ENCODE measurements around the gene DDI1. TPM values are rescaled to one million over a fixed set of nuclear protein-coding genes. Genes with fewer than 3 reads are reported as not detected.

The DDI1 gene
- not detected in 2 replicates for total RNA-seq

DNA sequence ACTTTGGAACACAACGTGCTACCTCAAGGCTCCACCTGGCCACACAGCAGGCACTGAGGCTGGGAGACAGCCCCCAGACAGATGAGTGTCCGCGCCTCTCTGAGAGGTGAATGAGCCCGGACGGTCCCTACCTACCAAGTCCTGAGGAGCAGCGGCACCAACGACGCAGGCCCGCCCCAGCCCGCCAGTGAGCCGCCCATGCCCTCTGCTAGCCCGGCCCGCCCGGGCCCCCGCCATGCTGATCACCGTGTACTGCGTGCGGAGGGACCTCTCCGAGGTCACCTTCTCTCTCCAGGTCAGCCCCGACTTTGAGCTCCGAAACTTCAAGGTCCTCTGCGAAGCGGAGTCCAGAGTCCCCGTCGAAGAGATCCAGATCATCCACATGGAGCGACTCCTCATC lies at the start of gene DDI1:
Gene DDI1, plus strand, starts transcription at position 53 of the 400 bp plus-strand sequence. Its CDS starts 183 bp downstream, at position 236.
- Mint-ChIP-seq H3K4me3 (no peak within 1 kb of the TSS), H3K9me3 (no peaks in the 10 kb centered on the region), H3K27me3 (ENCODE audit: insufficient read depth) (no peaks in the 10 kb centered on the region), H3K4me1 (ENCODE audit: low read depth) (no peaks in the 10 kb centered on the region), H3K36me3 (ENCODE audit: low read depth) (no peaks in the 10 kb centered on the region), H3K27ac (no peak within 1 kb of the TSS)
- DNase-seq (ENCODE audit: low spot score), result no peak
- intact Hi-C loops (cut with micrococcal nuclease), result no loop called here

DNA sequence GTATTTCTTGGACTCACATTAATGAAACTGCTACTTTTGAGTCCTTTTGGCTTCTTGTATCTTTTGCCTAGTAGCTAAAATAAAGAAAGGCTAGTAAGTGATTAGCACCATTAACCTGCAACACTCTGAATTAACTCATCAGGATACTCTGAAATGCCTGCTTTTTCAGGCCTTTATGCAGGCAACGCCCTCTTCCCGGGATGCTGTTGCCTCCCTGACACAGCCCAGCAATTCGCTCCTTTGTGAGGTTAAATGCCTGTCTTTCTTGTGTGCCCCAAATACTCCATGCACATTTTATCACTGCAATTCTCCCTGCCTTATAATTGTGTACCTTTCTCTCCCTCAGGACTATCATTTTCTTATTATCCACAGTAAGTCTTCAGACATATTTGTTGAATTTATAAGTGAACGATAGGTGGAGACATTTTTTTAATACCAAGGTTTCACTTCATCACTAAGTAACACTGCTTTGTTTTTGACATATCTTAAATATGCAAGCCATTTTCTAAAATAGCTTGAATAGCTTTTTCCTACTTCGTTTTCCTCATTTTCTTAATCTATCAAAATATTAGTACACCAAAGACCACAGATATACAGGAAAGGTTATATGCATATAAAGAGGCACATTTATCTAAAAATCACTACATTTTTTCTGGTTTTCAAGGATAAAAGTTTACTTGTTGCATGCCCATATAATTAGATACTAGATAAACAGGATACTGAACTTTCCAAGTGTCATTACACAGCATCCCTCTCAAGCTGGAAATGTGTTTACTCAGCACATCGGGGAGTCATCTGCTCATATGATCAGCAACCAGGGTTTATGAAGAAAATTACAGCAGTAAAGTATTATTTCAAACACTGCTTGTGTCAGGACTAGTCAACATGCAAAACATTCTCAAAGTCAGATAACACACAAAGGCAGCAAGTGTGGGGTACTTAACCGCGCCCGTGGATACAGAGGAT lies 48.5 kb upstream of the DDI1 start:
- Mint-ChIP-seq H3K27ac (no peak overlapping the region), H3K4me1 (ENCODE audit: low read depth) (no peaks in the 10 kb centered on the region), H3K9me3 (no peaks in the 10 kb centered on the region), H3K27me3 (ENCODE audit: insufficient read depth) (no peaks in the 10 kb centered on the region), H3K4me3 (no peak overlapping the region), H3K36me3 (ENCODE audit: low read depth) (no peaks in the 10 kb centered on the region)
- no peak for DNase-seq (ENCODE audit: low spot score)
- intact Hi-C loops (cut with micrococcal nuclease), result no loop called here

DNA sequence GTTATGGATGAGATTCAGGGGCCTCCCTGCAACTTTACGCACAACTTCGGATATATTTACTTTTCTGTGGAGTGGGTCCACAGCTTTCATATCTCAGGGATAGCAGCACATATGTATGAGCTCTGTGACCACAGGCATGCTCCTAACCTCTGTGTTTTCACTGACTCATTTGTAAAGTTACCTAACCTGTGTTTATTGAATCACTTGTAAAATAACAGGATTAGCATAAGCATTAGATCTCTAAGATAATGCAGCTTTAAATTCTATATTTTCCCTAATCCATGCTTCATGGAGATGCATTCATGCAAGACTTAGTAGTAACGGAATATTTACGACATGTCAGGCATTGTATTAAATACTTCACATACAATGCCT lies 47.9 kb upstream of the DDI1 start:
- intact Hi-C loops (cut with micrococcal nuclease), result no loop called here
- DNase-seq (ENCODE audit: low spot score), result no peak

DNA sequence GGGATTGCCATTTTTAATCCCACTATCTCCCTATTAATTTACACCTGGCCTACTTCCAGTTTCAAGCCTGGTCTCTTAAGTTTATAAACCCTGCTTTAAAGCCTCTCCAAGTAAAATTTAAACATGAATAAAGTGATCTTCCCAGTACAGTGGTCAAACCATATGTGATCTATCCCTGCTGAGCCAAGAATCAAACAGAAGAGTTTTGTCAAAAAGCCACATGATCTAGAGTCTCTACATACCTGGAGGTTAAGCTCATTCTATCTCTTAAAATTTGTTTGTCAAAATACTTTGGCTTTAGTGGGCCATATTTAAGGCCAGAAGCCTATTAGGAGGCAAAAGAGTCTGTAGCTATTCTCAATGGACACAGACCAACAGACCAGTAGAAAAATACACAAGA lies 42.9 kb upstream of the DDI1 start:
- H3K4me1 Mint-ChIP-seq (ENCODE audit: low read depth), result no peaks in the 10 kb centered on the region

More for the DNA sequence above, 47.9 kb upstream of the DDI1 start:
- no peaks in the 10 kb centered on the region for H3K4me1 Mint-ChIP-seq (ENCODE audit: low read depth)
- H3K4me3 Mint-ChIP-seq, result no peak overlapping the region
- no peaks in the 10 kb centered on the region for H3K36me3 Mint-ChIP-seq (ENCODE audit: low read depth)
- H3K27me3 Mint-ChIP-seq (ENCODE audit: insufficient read depth), result no peaks in the 10 kb centered on the region
- H3K27ac Mint-ChIP-seq, result no peak overlapping the region
- H3K9me3 Mint-ChIP-seq, result no peaks in the 10 kb centered on the region

DNA sequence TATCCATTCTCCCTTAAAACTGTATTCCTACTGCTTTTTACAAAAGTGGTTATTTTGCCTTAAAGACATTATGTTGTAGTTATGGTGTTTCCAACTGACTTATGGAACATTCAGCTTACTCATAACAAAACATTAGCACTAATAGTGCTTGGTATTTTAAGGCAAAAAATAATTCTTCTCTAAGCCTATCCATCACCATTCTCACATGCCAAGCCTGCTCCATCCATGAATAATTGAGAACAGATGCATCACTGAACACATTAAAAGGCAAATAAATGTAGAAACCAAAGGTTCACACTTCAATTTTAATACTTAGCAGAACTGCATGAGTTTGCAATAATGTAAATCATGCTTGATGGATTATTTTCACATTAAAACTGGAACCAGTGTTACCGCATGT lies 42.3 kb upstream of the DDI1 start:
- Mint-ChIP-seq H3K4me3 (no peak overlapping the region), H3K9me3 (no peaks in the 10 kb centered on the region), H3K27ac (no peak overlapping the region), H3K36me3 (ENCODE audit: low read depth) (no peaks in the 10 kb centered on the region), H3K27me3 (ENCODE audit: insufficient read depth) (peaks cover 2% of the 10 kb centered on the region), H3K4me1 (ENCODE audit: low read depth) (no peaks in the 10 kb centered on the region)
- intact Hi-C loops (cut with micrococcal nuclease), result no loop called here
- no peak for DNase-seq (ENCODE audit: low spot score)

More for the DNA sequence above, 42.9 kb upstream of the DDI1 start:
- no peak overlapping the region for H3K27ac Mint-ChIP-seq
- no peak overlapping the region for H3K4me3 Mint-ChIP-seq
- no peak for DNase-seq (ENCODE audit: low spot score)
- intact Hi-C loops (cut with micrococcal nuclease), result no loop called here
- no peaks in the 10 kb centered on the region for H3K9me3 Mint-ChIP-seq
- peaks cover 1% of the 10 kb centered on the region for H3K27me3 Mint-ChIP-seq (ENCODE audit: insufficient read depth)
- no peaks in the 10 kb centered on the region for H3K36me3 Mint-ChIP-seq (ENCODE audit: low read depth)

DNA sequence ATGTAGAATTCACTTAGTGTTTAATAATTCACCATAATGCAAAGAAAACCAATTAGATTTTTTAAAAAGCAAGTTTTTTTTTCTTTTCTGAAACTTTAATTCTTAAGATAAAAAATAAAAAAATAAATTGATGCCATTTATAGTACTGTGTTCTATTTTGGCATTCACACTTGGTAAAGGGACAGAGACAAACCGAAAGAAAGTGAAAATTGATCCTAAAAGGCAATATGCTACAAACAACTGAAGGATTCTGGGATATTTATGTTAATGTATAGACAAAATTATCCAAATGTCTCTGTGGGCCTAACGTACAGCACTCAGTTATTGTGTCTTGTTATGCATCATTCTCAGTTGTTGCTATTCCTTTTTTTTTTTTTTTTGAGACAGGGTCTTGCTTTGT lies 41.9 kb upstream of the DDI1 start:
- no peak for DNase-seq (ENCODE audit: low spot score)
- Mint-ChIP-seq H3K36me3 (ENCODE audit: low read depth) (no peaks in the 10 kb centered on the region), H3K27ac (no peak overlapping the region), H3K27me3 (ENCODE audit: insufficient read depth) (peaks cover 2% of the 10 kb centered on the region), H3K4me3 (no peak overlapping the region), H3K9me3 (no peaks in the 10 kb centered on the region), H3K4me1 (ENCODE audit: low read depth) (no peaks in the 10 kb centered on the region)
- intact Hi-C loops (cut with micrococcal nuclease), result no loop called here

DNA sequence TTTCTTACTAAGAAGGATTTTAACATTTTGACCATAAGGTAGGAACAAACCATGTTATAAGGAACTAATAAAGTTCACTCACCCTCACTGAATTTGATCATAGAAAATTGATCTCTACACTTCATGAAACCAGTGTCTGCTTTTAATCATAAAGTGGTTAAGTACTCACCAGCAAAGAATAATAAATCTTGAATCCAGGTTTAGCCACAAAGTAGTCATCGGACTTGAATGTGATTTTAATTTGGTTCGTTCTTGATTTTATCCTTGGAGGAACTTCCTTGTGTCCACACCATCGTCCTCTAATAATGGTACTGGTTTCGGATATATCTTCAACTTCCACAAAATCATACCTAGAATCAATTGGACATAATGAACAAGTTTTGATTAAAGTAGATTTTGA lies 40.5 kb upstream of the DDI1 start:
- no peak overlapping the region for H3K4me3 Mint-ChIP-seq
- no peaks in the 10 kb centered on the region for H3K4me1 Mint-ChIP-seq (ENCODE audit: low read depth)
- no peaks in the 10 kb centered on the region for H3K36me3 Mint-ChIP-seq (ENCODE audit: low read depth)
- peaks cover 2% of the 10 kb centered on the region for H3K27me3 Mint-ChIP-seq (ENCODE audit: insufficient read depth)
- DNase-seq (ENCODE audit: low spot score), result no peak
- H3K9me3 Mint-ChIP-seq, result no peaks in the 10 kb centered on the region
- H3K27ac Mint-ChIP-seq, result no peak overlapping the region
- intact Hi-C loops (cut with micrococcal nuclease), result no loop called here

DNA sequence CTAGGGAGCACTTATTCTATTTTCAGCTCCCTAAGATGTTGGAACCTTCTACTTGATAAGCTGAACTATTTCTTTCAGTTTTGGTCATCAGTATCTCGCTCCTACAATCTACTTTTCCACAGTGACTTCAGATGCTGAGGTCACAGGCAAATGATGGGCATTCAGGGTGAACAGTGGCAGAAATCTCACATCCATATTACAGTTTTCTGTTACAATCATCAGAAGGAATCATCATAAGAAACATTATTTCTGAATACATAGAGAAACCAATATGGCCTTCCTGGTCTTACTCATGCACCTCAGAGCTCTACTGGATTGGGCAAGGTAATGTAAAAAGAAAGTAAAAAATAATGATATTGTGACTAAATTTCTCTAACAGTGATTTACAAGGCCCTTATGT lies 39.4 kb upstream of the DDI1 start:
- H3K4me3 Mint-ChIP-seq, result no peak overlapping the region
- H3K27me3 Mint-ChIP-seq (ENCODE audit: insufficient read depth), result peaks cover 2% of the 10 kb centered on the region
- H3K27ac Mint-ChIP-seq, result no peak overlapping the region
- no peak for DNase-seq (ENCODE audit: low spot score)
- H3K9me3 Mint-ChIP-seq, result no peaks in the 10 kb centered on the region
- H3K36me3 Mint-ChIP-seq (ENCODE audit: low read depth), result no peaks in the 10 kb centered on the region
- intact Hi-C loops (cut with micrococcal nuclease), result no loop called here
- no peaks in the 10 kb centered on the region for H3K4me1 Mint-ChIP-seq (ENCODE audit: low read depth)

DNA sequence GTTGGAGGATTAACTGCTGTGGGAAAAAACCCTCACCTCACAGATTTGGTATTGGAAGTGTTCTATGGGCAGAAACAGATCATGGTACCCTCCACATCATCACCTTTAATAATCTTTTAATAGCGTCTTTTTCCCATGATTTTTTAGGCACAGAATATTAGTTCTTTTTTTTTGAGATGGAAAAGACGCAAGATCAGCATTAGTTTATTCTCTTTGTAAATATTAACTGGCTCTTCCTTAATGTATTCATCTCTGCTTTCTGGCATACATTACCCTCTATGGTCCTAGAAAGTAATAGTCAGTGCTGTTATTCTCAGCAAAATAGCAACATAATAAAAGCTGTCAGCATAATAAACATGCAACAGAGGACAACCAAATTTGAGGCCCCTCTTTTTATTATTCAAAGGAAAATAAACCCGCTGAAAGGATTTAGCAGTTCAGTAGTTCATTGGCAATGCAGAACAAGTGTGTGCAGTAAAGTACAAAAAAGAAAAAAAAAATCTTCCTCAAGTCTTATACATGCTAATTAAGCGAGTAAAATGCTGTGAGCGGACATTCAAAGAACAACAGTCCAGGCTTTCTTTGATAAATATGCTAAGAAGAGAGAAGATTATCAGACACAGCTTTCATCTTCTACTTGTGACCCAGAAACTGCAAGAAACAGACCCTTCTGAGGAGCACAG lies 37.5 kb upstream of the DDI1 start:
- no peak for DNase-seq (ENCODE audit: low spot score)
- intact Hi-C loops (cut with micrococcal nuclease), result no loop called here
- no peaks in the 10 kb centered on the region for H3K4me1 Mint-ChIP-seq (ENCODE audit: low read depth)
- H3K4me3 Mint-ChIP-seq, result no peak overlapping the region
- no peak overlapping the region for H3K27ac Mint-ChIP-seq
- H3K36me3 Mint-ChIP-seq (ENCODE audit: low read depth), result no peaks in the 10 kb centered on the region
- H3K27me3 Mint-ChIP-seq (ENCODE audit: insufficient read depth), result peaks cover 2% of the 10 kb centered on the region
- H3K9me3 Mint-ChIP-seq, result no peaks in the 10 kb centered on the region

DNA sequence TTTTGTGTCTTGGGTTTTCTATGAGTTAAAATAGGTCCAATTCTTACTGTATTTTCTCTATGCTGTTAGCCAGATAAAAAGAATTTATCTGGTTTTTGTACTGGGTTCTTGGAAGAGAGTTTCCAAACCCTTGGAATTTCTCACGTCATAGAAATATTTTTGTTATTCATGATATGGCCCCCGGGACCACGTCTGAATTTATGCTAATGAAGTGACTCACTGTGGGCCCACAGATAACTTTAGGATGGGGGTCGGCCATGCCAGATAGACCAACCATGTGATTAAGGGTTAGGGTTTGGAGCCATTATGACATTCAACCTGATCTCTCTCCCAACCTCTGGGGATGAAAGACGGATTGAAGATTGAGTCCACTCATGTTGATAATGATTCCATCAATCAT lies 35.6 kb upstream of the DDI1 start:
- Mint-ChIP-seq H3K4me3 (no peak overlapping the region), H3K9me3 (no peaks in the 10 kb centered on the region), H3K36me3 (ENCODE audit: low read depth) (no peaks in the 10 kb centered on the region), H3K27ac (no peak overlapping the region), H3K27me3 (ENCODE audit: insufficient read depth) (peaks cover 2% of the 10 kb centered on the region), H3K4me1 (ENCODE audit: low read depth) (no peaks in the 10 kb centered on the region)
- no peak for DNase-seq (ENCODE audit: low spot score)
- intact Hi-C loops (cut with micrococcal nuclease), result no loop called here

DNA sequence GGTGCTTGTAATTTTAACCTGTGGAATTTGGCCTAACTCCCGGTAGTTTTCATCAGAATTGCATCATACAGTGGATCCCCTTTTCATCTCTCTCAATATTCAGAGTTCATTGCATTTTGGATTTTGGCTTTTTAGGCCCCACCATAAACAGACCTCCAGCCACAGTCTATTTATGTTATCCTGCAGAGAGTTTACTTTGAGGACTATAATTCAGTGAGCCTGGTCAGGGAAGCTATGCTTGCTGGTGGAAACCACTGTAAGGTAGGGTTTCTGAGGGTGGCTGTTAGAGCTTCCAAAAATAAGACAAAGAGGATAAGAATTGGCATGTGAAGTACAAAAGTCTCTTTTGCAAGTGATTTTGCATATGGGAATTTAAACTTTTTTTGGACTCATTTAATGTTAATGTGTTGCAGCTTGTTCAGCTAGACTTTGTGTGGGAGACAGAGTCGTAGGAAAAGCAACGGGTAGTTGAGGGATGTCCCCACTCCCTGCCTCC lies 34.8 kb upstream of the DDI1 start:
- Mint-ChIP-seq H3K27me3 (ENCODE audit: insufficient read depth) (peaks cover 2% of the 10 kb centered on the region), H3K36me3 (ENCODE audit: low read depth) (no peaks in the 10 kb centered on the region), H3K27ac (no peak overlapping the region), H3K9me3 (no peaks in the 10 kb centered on the region), H3K4me1 (ENCODE audit: low read depth) (no peaks in the 10 kb centered on the region), H3K4me3 (no peak overlapping the region)
- no peak for DNase-seq (ENCODE audit: low spot score)
- intact Hi-C loops (cut with micrococcal nuclease), result no loop called here

DNA sequence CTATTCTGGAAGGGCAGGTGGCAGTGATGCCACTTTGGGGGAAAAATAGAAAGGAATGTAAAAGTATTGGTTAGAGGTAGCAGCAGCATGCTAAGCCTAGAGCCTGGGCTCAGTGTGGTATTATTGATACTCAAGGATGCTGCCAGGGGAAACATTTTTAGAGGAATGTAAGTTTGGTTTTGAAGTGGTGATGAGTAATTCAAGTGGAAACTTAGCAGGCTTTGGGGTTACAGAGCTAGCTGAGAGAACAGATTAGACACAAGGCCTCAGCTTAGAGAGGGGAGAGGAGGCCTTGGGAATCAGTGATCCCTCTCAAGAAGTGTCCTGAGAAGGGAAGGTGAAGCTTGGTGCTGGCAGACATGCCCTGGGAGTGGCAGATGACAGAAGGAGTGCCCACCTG lies 32.9 kb upstream of the DDI1 start:
- no peak for DNase-seq (ENCODE audit: low spot score)
- Mint-ChIP-seq H3K27me3 (ENCODE audit: insufficient read depth) (peaks cover 1% of the 10 kb centered on the region), H3K4me3 (no peak overlapping the region), H3K4me1 (ENCODE audit: low read depth) (no peaks in the 10 kb centered on the region), H3K27ac (no peak overlapping the region), H3K9me3 (no peaks in the 10 kb centered on the region), H3K36me3 (ENCODE audit: low read depth) (no peaks in the 10 kb centered on the region)
- intact Hi-C loops (cut with micrococcal nuclease), result no loop called here

DNA sequence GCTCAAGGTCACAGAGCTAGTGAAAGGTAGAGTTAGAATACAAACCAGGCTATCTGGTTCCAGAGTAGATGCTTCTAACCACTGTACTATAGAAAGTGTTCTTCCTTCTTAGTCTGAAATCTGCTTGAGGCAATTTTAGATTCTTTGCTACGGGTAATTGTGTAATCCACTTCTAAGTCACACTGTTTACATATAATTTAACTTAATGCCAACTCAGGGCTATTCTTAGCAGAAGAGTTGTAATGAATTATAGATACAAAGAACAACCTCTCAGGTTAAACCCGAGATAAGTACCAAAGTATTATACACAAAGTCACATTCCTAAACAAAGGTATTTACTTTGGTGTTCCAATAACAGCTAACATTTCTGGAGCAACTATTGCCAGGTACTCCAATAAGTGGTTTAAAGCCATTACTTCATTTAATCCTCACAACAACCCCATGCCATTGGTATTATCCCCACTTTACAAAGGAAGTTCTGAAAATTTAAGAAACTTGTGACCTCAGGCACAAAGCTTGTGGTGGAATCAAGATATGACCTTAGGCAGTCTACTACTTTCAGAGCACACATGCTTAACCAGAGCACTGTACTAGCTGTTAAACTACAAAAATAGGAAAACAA lies 31.1 kb upstream of the DDI1 start:
- intact Hi-C loops (cut with micrococcal nuclease), result no loop called here
- Mint-ChIP-seq H3K36me3 (ENCODE audit: low read depth) (no peaks in the 10 kb centered on the region), H3K27ac (no peak overlapping the region), H3K9me3 (no peaks in the 10 kb centered on the region), H3K27me3 (ENCODE audit: insufficient read depth) (no peaks in the 10 kb centered on the region), H3K4me1 (ENCODE audit: low read depth) (no peaks in the 10 kb centered on the region), H3K4me3 (no peak overlapping the region)
- no peak for DNase-seq (ENCODE audit: low spot score)

Data from activated T-helper 1 cell treated with anti-CD3 and anti-CD28 coated beads, Interleukin-12 subunit alpha, Interleukin-12 subunit beta, Interleukin-2, Interleukin-4 antibody, amounts not matched to agents 30 ng/mL and 10 ng/mL and 1 ng/mL, durations not matched to agents 14 hours and 24 hours and 36 hours (primary cell).